HL-60 (cell line): Measurements from ENCODE around the gene NFYC.

Experiments
- DNase-seq, 2 experiments: peaks; one replicate each; pipeline ENCODE4 v3.0.0-alpha.2; 2010 to 2020; ENCODE audit warnings: low read depth in 1 of 2, low spot score in 1 of 2
- H3K27ac ChIP-seq: fragments of 250-450 bp; sonication (Bioruptor Pico); replicated peaks from 2 replicates; pipeline ENCODE4 v1.5.1; 2020; ENCODE audit warnings: mild to moderate bottlenecking, moderate library complexity
- H3K27me3 ChIP-seq: fragments of 250-450 bp; sonication (Bioruptor Pico); 2 replicates; pipeline ENCODE4 v1.5.1; 2021; ENCODE audit warnings: mild to moderate bottlenecking, moderate library complexity; ENCODE audit not compliant: insufficient read depth, poor library complexity, severe bottlenecking
- H3K4me3 ChIP-seq: replicated peaks from 2 replicates; pipeline ENCODE4 v1.5.1; 2011; ENCODE audit warnings: mild to moderate bottlenecking, control low read depth, low read length; ENCODE audit not compliant: insufficient read depth
- GABPA ChIP-seq: IDR thresholded peaks from 2 replicates; pipeline ENCODE4 v1.6.1; 2012; ENCODE audit warnings: low read depth
- POLR2AphosphoS5 ChIP-seq: IDR thresholded peaks from 2 replicates; pipeline ENCODE4 v1.6.1; 2012; ENCODE audit warnings: low read depth
- REST ChIP-seq: IDR thresholded peaks from 2 replicates; pipeline ENCODE4 v1.6.1; 2012; ENCODE audit warnings: low read depth; ENCODE audit not compliant: insufficient replicate concordance
- SPI1 ChIP-seq: IDR thresholded peaks from 2 replicates; pipeline ENCODE4 v1.6.1; 2012; ENCODE audit warnings: low read depth, mild to moderate bottlenecking, borderline replicate concordance
- TF ChIP-seq, protein P1 (sequence below): IDR thresholded peaks from one replicate; pipeline ENCODE4 v1.5.1; 2011; ENCODE audit warnings: low read length, control low read depth, inconsistent platforms; ENCODE audit not compliant: insufficient read depth

NFYC gene

GRCh38 chr1:40711465-40712404 lies 20.2 kb downstream of the NFYC start:
- TF ChIP-seq GABPA (no peak), POLR2AphosphoS5 (no peak), SPI1 (no peak)
- TF ChIP-seq, protein P1, sequence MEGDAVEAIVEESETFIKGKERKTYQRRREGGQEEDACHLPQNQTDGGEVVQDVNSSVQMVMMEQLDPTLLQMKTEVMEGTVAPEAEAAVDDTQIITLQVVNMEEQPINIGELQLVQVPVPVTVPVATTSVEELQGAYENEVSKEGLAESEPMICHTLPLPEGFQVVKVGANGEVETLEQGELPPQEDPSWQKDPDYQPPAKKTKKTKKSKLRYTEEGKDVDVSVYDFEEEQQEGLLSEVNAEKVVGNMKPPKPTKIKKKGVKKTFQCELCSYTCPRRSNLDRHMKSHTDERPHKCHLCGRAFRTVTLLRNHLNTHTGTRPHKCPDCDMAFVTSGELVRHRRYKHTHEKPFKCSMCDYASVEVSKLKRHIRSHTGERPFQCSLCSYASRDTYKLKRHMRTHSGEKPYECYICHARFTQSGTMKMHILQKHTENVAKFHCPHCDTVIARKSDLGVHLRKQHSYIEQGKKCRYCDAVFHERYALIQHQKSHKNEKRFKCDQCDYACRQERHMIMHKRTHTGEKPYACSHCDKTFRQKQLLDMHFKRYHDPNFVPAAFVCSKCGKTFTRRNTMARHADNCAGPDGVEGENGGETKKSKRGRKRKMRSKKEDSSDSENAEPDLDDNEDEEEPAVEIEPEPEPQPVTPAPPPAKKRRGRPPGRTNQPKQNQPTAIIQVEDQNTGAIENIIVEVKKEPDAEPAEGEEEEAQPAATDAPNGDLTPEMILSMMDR = no peak
- Histone ChIP-seq H3K4me3 (no peak overlapping the region), H3K27ac (peak overlapping the region; percentile 77), H3K27me3 (no peaks in the 10 kb centered on the region)
- DNase-seq = peak in 1 of 2 experiments; percentile 11

DNA sequence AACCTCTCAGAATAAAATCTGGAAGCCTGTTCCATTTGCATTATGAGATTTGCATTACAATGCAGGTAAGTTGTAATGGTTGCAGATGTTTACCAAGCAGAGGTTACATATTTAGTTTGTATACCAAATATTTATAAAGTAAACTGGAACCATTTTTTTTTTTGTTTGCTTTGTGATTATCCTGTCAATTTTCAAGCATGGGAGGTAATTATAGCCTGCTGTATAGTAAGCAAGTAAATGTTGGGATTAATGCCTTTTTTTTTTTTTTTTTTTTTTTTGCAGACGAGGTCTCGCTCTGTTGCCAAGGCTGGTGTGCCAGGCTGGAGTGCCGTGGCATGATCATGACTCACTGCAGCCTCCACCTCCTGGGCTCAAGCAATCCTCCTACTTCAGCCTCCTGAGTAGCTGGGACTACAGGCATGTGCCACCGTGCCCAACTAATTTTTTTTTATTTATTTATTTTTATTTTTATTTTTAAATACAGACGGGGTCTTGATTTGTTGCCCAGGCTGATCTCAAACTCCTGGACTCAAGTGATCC lies 21.0 kb downstream of the NFYC start:
- no peak overlapping the region for H3K4me3 ChIP-seq
- peak overlapping the region; percentile 62 for H3K27ac ChIP-seq
- H3K27me3 ChIP-seq = no peaks in the 10 kb centered on the region
- no peak for DNase-seq
- TF ChIP-seq, protein P1 = no peak
- TF ChIP-seq POLR2AphosphoS5 = no peak
- no peak for TF ChIP-seq REST
- no peak for TF ChIP-seq SPI1

DNA sequence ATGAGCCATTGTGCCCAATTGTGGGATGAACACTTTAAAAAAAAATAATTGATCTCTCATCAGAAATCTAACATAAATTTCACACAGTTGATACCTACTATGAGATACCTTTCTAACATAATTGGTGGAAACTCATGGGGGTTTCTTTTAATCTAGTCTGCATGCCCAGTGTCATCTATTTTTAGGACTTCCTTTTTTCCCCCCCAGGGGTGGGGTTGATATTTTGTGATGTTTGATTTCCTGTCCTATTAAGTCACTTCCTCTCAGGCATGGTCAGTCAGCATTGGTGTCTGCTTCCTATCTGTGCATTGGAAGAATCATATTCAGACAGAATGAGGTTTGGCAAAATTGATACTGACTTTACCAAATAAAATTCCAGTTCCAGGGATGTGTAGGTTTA lies 21.5 kb downstream of the NFYC start:
- DNase-seq = peak in 1 of 2 experiments; percentile 71

More for the DNA sequence above, 21.5 kb downstream of the NFYC start:
- H3K27ac ChIP-seq = peak overlapping the region; percentile 62
- TF ChIP-seq, protein P1 = no peak
- TF ChIP-seq GABPA (peak; percentile 63), POLR2AphosphoS5 (no peak), REST (no peak), SPI1 (peak; percentile 96)
- H3K4me3 ChIP-seq = no peak overlapping the region
- no peaks in the 10 kb centered on the region for H3K27me3 ChIP-seq
